Activated T-cell treated with anti-CD3 and anti-CD28 coated beads for 1 hour (primary cell): Measurements from ENCODE around the gene CBR4.
"Not testable (repeated sequence)": the region's sequence is repeated elsewhere in the genome, so short reads cannot be mapped to it uniquely, and the experiment has no call there.

Experiments
- DNase-seq: peaks from one replicate; pipeline ENCODE4 v3.0.0-alpha.2; 2020; ENCODE audit warnings: low read depth

CBR4 gene

DNA sequence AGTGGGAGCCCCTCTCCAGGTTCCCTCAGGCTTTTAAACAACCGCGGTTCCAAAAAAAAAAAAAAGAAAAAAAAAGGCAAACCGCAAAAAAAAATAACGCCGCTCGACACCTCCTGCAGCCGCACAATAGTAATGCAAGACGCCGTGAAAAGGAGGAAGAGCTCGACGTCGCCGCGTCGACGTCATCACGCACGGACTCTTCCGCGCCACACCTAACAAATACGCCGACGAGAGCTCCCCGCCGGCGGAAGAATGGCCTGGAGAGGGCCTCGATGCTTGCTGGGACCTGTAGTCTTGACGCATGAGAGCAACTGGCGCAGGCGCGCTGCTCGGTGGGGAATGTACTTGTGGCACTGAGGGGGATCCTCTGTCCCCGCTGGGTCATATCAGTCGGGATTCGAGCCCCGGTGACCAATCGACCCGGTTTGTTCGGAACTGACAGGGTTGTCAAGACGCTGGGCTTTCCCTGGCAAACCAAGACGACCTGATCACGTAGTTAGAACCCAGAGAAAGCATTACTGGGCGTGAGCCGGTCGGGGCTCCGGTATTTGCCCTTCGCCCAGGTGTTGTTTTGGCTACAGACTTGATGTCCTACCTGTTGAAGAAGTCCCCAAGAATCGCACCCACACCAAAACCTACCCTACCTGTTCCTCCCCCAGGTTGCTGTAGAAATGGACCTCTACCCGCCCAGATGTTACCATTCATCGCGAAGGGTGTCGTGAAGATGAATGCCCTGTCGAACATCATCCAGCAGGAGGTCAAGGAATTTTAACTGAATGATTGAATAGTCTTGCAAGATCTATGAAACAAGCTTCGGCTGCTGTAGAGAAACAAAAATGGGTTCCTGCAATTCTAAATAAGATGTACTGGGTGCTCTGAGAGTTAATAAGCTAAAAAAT lies at the start of gene CBR4:
TSS of gene CBR4 (minus strand) at position 131 of the 899 bp plus-strand sequence. CDS start 166 bp downstream, outside the sequence.
- DNase-seq = peak; percentile 93

- no peak for DNase-seq
Measured at GRCh38 chr4:169059306-169060211, 49.5 kb upstream of the CBR4 start.

DNA sequence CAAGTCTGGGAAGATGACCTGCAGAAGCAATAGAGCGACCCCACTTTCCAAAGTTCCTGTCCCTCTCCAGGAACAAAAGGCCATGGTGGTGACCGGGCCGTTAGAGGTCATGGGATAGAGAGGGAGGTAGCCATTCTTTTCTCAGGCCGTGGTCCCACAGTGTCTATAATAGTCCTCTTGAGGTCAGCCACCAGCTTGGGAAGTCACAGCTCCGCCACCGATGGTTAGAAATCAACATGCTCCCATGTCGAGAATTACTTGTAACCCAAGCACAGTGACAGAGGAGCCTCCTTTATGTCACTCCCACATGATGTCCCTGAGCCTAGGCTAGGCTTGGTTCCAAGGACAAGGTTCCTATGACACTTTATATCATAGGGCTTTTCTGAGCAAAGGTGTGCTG lies 48.3 kb upstream of the CBR4 start:
- no peak for DNase-seq

GRCh38 chr4:169054879-169055278 lies 44.8 kb upstream of the CBR4 start:
- no peak for DNase-seq

DNA sequence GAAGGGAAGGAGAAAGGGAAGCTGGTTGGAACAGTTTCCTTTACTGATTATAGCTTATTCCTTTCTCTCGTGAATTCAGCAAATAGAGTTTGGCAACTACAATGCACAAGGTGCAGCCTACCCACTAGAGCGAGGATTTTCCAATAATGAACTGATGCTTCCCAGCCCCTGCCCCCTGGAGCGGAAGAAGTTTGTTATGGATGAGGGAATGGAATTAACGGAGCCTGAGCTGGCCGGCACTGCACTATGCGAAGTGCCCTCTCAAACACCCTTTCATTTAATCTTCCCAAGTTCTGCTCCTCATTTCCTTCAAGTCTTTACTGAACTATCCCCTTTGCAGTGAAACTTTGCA lies 42.5 kb upstream of the CBR4 start:
- no peak for DNase-seq

DNA sequence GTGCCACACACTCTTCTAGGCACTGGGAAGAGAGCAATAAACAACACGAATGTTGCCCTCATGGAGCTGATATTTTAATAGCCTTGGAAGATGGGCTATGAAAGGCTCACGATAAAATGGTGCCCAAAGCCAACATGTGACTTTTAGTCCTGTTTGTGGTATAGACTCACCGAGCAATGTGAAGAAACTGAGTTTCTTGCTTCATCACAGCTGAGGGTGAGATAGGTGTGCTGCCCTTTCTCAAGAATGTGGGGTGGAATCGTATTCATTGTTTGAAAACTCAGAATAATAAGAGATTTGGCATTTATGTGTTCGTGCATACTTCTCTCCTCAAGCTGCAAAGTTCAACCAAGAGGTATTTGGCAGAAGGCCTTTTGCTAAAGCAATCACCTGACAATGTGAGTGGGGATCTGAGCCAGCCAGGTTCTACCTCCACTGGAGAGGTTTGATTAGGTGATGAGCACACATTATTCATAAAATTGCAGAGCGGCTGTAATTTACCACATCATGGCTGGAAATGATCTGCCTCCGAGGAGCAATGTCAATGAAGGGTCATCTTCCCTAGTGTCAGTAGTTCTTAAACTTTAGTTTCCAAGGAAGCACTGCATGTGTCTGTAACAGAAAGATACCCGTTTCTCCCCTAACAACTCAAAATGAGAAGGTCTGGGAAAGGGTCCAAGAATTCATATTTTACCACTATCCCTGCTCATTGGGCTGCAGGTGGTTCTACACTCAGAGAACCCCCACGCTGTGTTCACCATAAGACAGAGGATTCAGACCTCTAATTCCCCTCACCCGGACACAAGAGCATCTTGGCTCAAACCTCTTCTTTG lies 41.9 kb upstream of the CBR4 start:
- DNase-seq = no peak

GRCh38 chr4:169050881-169051760 lies 41.1 kb upstream of the CBR4 start:
- no peak for DNase-seq

DNA sequence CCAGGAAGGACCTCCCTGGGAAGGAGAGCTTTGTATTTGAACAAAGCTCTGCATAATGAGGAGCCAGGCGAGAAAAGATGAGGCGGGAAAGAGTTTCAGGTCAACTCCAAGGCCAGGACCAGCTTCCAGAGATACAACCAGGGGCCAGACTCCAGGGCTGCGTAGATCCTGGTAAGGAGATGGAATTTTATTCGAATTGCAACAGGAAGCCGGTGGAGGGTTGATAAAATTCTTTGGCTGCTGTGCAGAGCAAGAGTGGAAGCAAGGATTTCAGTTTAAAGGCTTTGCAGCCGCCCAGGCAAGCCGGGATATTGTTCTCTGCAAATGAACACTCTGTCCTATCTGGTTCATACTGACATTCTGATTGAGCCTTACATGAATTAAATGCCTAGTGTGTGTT lies 40.2 kb upstream of the CBR4 start:
- DNase-seq = no peak

DNA sequence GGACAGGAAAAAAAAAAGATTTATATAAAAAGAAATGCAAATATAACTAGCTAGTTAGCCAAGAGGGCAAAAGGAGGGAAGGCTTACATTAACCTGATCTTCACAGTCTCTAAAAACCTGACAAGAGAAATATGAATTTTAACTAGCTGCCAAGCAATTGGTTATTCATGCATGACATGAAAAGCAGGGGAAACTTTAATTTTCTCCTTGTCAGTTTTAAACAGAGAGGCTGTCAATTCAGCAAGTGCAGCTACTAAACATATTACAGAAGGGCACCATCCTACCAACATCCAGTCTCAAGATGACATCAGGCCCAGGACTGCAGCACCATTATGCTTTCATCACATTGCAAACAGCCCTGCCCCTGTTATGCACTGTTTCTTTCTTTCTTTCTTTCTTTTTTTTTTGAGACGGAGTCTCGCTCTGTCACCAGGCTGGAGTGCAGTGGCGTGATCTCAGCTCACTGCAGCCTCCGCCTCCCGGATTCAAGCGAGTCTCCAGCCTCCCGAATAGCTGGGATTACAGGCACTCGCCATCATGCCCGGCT lies 38.9 kb upstream of the CBR4 start:
- DNase-seq = no peak

DNA sequence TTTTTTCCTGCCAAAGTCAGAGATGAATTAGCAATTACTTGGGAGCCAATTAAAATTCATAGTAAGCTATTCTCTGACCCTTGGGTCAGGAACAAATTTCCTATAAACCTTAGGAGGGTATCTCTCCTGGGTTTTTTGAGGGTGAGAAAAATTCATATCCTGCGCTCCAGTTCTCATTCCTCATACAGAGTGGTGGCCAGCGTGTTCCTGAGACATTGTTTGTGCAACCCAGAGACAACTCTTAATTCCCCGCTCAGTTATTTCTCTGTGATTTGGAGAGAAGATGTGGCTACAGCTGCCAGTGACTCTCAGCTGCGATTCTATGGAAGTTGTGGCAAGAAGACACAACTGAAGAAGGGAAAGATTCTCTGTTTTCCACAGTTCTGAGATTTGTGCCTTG lies 37.9 kb upstream of the CBR4 start:
- DNase-seq = no peak

- no peak for DNase-seq
Measured at GRCh38 chr4:169045862-169046584, 36.0 kb upstream of the CBR4 start.

- no peak for DNase-seq
Measured at GRCh38 chr4:169044714-169045447, 34.8 kb upstream of the CBR4 start.

DNA sequence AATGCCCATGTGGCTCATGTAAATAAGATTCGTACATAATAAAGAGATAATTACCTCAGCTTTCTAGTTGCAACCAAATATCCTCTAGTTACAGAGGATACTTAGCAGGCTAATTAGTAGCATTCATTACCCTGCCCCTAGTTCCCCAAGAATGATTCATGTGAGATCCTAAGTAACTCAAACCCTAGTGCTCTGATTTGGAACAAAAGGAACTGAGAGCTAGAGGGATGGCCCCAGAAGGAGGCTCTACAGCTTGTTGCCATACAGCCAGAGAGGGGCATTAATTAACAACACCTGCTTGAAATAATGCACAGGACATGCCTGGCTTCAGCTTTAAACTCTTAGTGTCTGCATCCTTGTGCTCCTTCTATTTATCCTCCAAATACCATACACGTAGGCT lies 32.6 kb upstream of the CBR4 start:
- DNase-seq = no peak

DNA sequence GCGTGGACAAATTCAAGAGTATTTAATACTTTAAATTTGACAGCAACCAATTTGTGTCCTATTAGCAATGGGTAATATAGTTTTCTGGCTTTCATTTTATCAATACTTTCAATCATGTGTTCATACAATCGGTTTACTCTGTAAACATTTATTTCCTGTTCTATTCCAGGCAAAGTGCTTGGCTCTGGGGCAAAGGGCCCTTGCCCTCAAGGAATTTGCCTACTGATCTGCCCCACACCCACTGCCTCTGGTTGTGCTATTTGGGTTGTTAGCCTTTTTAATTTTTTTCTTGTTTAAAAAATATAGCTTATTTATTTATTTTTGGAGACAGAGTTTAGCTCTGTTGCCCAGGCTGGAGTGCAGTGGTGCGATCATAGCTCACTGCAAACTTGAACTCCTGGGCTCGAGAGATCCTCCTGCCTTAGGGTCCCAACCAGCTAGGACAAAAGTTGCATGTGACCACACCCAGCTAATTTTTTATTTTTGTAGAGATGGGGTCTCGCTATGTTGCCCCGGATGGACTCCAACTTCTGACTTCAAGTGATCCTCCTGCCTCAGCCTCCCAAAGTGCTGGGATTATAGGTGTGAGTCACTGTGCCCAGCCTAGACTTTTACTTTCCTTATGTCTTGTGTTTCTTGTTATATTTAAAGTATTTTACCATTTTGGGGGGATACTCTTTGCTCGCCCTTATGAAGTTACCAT lies 30.7 kb upstream of the CBR4 start:
- no peak for DNase-seq

DNA sequence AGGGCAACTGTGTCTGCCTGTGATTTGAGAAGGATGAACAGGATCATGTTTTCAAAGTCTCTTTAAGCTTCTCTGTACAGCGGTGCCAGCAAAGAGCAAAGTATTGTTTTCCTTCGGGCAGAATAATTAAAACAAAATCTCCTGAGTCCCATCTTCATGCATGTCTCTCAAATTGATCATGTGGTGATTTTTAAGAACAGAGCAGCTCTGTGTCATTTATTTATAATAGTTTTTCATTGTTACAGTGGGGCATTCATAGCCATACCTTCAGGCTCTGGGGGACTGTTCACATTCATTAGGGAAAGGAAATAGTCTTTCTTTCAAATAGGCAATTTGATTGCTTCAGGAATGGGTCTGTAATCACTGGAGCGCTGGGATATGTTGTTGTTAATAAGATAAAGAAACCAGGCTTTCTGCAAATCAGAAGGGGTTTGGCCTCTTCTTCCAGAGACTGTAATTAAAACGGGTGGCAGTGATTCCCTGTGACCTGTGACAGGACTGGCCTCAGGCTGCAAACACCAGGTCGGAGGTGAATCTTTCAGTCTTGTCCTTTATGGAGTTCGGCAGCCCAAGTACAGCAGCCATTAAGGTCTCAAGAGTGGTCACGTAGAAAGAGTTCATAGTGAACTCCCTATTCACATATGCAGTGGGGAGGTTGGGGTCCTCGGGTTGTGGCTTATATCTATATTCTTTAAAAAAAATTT lies 29.3 kb upstream of the CBR4 start:
- DNase-seq = no peak

DNA sequence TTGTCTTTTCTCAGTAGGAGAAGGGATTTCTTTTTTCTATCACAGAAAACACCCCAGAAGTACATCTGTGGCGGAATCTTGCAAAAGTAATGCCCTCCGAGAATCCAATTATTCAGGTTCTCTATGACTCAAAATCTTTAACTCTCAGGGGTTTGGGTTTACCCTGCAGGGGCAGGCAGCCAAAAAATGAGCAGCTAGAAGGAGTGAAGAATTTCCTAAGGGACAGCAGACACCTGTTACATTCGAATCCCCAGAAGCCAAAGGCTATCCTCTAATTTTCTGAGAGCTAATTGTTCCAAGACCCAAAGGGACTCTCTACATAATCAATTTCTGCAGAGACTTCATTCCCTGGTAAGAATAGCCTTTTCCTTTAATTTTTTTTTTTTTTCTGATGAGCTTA lies 27.5 kb upstream of the CBR4 start:
- DNase-seq = no peak

DNA sequence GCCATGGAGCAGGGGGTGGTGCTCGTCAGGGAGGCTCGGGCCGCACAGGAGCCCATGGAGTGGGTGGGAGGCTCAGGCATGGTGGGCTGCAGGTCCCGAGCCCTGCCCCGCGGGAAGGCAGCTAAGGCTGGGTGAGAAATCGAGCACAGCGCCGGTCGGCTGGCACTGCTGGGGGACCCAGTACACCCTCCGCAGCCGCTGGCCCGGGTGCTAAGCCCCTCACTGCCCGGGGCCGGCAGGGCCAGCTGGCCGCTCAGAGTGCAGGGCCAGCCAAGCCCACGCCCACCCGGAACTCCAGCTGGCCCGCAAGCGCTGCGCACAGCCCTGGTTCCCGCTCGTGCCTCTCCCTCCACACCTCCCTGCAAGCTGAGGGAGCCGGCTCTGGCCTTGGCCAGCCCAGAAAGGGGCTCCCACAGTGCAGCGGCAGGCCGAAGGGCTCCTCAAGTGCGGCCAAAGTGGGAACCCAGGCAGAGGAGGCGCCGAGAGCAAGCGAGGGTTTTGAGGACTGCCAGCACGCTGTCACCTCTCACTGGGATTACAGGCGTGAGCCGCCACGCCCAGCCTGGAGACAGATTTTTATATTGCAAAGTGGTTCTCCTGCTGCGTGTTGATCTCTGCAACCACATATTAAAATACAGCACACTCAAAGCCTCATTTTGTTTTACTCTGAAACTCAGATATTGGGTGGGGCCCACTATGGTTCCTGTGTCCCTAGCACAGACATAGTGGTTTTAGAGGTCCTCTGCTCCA lies 26.0 kb upstream of the CBR4 start:
- not testable (repeated sequence) for DNase-seq
